Measurements from ENCODE around the gene PCP2.

GRCh38 chr19:7617735-7618134 is 15.8 kb downstream of the PCP2 start:
- TF ChIP-seq, protein P1, sequence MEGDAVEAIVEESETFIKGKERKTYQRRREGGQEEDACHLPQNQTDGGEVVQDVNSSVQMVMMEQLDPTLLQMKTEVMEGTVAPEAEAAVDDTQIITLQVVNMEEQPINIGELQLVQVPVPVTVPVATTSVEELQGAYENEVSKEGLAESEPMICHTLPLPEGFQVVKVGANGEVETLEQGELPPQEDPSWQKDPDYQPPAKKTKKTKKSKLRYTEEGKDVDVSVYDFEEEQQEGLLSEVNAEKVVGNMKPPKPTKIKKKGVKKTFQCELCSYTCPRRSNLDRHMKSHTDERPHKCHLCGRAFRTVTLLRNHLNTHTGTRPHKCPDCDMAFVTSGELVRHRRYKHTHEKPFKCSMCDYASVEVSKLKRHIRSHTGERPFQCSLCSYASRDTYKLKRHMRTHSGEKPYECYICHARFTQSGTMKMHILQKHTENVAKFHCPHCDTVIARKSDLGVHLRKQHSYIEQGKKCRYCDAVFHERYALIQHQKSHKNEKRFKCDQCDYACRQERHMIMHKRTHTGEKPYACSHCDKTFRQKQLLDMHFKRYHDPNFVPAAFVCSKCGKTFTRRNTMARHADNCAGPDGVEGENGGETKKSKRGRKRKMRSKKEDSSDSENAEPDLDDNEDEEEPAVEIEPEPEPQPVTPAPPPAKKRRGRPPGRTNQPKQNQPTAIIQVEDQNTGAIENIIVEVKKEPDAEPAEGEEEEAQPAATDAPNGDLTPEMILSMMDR (IDR thresholded peaks at IDR 0.05) = no peak
- no peak for TF ChIP-seq EZH2 (IDR thresholded peaks at IDR 0.05)
